Epithelial cell of proximal tubule (primary cell): ENCODE results near the gene LILRB4. TPM values are rescaled to one million over a fixed set of nuclear protein-coding genes. Genes with fewer than 3 reads are reported as not detected.
"Not testable (repeated sequence)": the region's sequence is repeated elsewhere in the genome, so short reads cannot be mapped to it uniquely, and the experiment has no call there.

Experiments
- DNase-seq: peaks from one replicate; pipeline ENCODE4 v3.0.0-alpha.2; 2011; ENCODE audit warnings: low read depth
- H3K4me3 ChIP-seq: 2 replicates; pipeline ENCODE4 v1.5.1; 2011; ENCODE audit warnings: low read depth, mild to moderate bottlenecking, low read length
- total RNA-seq: library from RNA; depleted of rRNA; stranded (reverse); fragments of >200 nt; gene quantifications from 2 replicates; pipeline ENCODE4 v1.2.3, GENCODE V29; 2015
- TF ChIP-seq, protein P1 (sequence below): conservative IDR thresholded peaks from 2 replicates; pipeline ENCODE4 v1.5.1; 2012; ENCODE audit warnings: low read depth, mild to moderate bottlenecking, low read length

The LILRB4 gene
- total RNA-seq, 1 donor from 2014 or later = not detected

- TF ChIP-seq, protein P1, sequence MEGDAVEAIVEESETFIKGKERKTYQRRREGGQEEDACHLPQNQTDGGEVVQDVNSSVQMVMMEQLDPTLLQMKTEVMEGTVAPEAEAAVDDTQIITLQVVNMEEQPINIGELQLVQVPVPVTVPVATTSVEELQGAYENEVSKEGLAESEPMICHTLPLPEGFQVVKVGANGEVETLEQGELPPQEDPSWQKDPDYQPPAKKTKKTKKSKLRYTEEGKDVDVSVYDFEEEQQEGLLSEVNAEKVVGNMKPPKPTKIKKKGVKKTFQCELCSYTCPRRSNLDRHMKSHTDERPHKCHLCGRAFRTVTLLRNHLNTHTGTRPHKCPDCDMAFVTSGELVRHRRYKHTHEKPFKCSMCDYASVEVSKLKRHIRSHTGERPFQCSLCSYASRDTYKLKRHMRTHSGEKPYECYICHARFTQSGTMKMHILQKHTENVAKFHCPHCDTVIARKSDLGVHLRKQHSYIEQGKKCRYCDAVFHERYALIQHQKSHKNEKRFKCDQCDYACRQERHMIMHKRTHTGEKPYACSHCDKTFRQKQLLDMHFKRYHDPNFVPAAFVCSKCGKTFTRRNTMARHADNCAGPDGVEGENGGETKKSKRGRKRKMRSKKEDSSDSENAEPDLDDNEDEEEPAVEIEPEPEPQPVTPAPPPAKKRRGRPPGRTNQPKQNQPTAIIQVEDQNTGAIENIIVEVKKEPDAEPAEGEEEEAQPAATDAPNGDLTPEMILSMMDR = no peak
- no peak for DNase-seq
- no peak overlapping the region for H3K4me3 ChIP-seq
Observed at GRCh38 chr19:54707962-54708361, 45.2 kb downstream of the LILRB4 start.

DNA sequence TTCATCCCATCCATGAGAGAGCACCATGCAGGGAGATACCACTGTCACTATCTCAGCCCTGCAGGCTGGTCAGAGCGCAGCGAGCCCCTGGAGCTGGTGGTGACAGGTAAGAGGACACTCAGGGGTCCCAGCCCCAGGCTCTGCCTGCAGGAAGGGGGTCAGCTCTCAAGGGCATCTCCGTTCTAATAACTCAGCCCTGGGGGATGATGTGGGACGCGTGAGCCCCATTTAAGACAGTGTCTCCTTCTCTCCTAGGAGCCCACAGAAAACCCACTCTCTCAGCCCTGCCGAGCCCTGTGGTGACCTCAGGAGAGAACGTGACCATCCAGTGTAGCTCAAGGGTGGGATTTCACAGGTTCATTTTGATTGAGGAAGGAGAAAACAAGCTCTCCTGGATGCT, 46.0 kb downstream of the LILRB4 start:
- TF ChIP-seq, protein P1 = no peak

GRCh38 chr19:54709212-54709948, 46.6 kb downstream of the LILRB4 start:
- TF ChIP-seq, protein P1 = no peak
- no peak for DNase-seq
- no peak overlapping the region for H3K4me3 ChIP-seq

More for the DNA sequence above, 46.0 kb downstream of the LILRB4 start:
- H3K4me3 ChIP-seq = no peak overlapping the region
- no peak for DNase-seq

- not testable (repeated sequence) for DNase-seq, H3K4me3 ChIP-seq
Observed at GRCh38 chr19:54709956-54710355, 47.2 kb downstream of the LILRB4 start.

Other genes starting within 250 kb of the LILRB4 start
- 3.6 TPM in 1 of 2 replicates, not detected in the other for gene TTYH1, start 247.5 kb upstream of the LILRB4 start, total RNA-seq
- gene LENG8, start 213.8 kb upstream of the LILRB4 start, total RNA-seq = 32.5 and 39.1 TPM in 2 replicates
- 2.7 and 4.1 TPM in 2 replicates for gene LENG9, start 199.2 kb upstream of the LILRB4 start, total RNA-seq
- 5.1 and 33.7 TPM in 2 replicates for gene CDC42EP5, start 189.7 kb upstream of the LILRB4 start, total RNA-seq
- not detected in 2 replicates for gene LAIR2, start 160.2 kb upstream of the LILRB4 start, total RNA-seq
- gene LILRA2, start 89.2 kb upstream of the LILRB4 start, total RNA-seq = not detected in 2 replicates
- gene LILRA1, start 69.4 kb upstream of the LILRB4 start, total RNA-seq = not detected in 2 replicates
- gene LILRB1, start 32.5 kb upstream of the LILRB4 start, total RNA-seq = not detected in 2 replicates
- not detected in 2 replicates for gene KIR3DL3, start 61.5 kb downstream of the LILRB4 start, total RNA-seq
- gene KIR2DL3, start 75.5 kb downstream of the LILRB4 start, total RNA-seq = not detected in 2 replicates
- gene KIR2DL1, start 106.8 kb downstream of the LILRB4 start, total RNA-seq = not detected in 2 replicates
- not detected in 2 replicates for gene KIR2DL4, start 140.6 kb downstream of the LILRB4 start, total RNA-seq
- not detected in 2 replicates for gene KIR3DL1, start 153.5 kb downstream of the LILRB4 start, total RNA-seq
- gene KIR2DS4, start 169.7 kb downstream of the LILRB4 start, total RNA-seq = not detected in 2 replicates
- not detected in 2 replicates for gene KIR3DL2, start 187.5 kb downstream of the LILRB4 start, total RNA-seq
- not detected in 2 replicates for gene FCAR, start 211.2 kb downstream of the LILRB4 start, total RNA-seq
- not detected in 2 replicates for gene NCR1, start 243.2 kb downstream of the LILRB4 start, total RNA-seq